Keratinocyte (primary cell): ENCODE data around the gene TXNDC12. TPM values are rescaled to one million over a fixed set of nuclear protein-coding genes. Genes with fewer than 3 reads are reported as not detected.
A peak's percentile ranks its signal among the peaks of the same experiment; 100 is the strongest.

Experiments
- DNase-seq: peaks from one replicate; pipeline ENCODE4 v3.0.0-alpha.2; 2011; ENCODE audit warnings: low read depth, missing footprints, low spot score
- FAIRE-seq: peaks from 2 replicates; lab custom pipeline; 2011; peaks lifted over from hg19 to GRCh38; lab: Jason Lieb, UNC
- H2AFZ ChIP-seq: 2 replicates; pipeline ENCODE4 v1.6.0; 2012; ENCODE audit warnings: low read length, control low read depth, inconsistent platforms; ENCODE audit not compliant: control insufficient read depth
- H3K27ac ChIP-seq: 2 replicates; pipeline ENCODE4 v1.5.1; 2011; ENCODE audit warnings: low read length; ENCODE audit not compliant: control insufficient read depth, insufficient read depth
- H3K27me3 ChIP-seq: 3 replicates; pipeline ENCODE4 v1.6.0; 2011; ENCODE audit warnings: low read length; ENCODE audit not compliant: control insufficient read depth, insufficient read depth; ENCODE audit errors: extremely low read depth
- H3K36me3 ChIP-seq, 2 experiments: 2 replicates in 1 of 2; 3 replicates in 1 of 2; pipeline ENCODE4 v1.5.1; 2011; ENCODE audit warnings: low read length in 2 of 2, mild to moderate bottlenecking in 1 of 2; ENCODE audit not compliant: control insufficient read depth in 2 of 2, insufficient read depth in 2 of 2; ENCODE audit errors: extremely low read depth in 1 of 2
- H3K4me1 ChIP-seq: 3 replicates; pipeline ENCODE4 v1.5.1; 2011; ENCODE audit warnings: low read length; ENCODE audit not compliant: control insufficient read depth, insufficient read depth; ENCODE audit errors: extremely low read depth
- H3K4me2 ChIP-seq: 3 replicates; pipeline ENCODE4 v1.6.0; 2011; ENCODE audit warnings: low read depth, low read length; ENCODE audit not compliant: control insufficient read depth, insufficient read depth; ENCODE audit errors: extremely low read depth
- H3K4me3 ChIP-seq, 3 experiments: fragments of 200-600 bp in 1 of 3; sonication (generic) in 1 of 3; 2 replicates in 2 of 3; 3 replicates in 1 of 3; pipeline ENCODE4 v1.5.1; 2011 to 2016; ENCODE audit warnings: low read length in 3 of 3, mild to moderate bottlenecking in 3 of 3, control low read depth in 2 of 3, inconsistent platforms in 1 of 3, low read depth in 1 of 3, mixed read lengths in 1 of 3, mixed run types in 1 of 3, moderate library complexity in 1 of 3; ENCODE audit not compliant: control insufficient read depth in 2 of 3, insufficient read depth in 2 of 3; ENCODE audit errors: extremely low read depth in 1 of 3
- H3K79me2 ChIP-seq: 2 replicates; pipeline ENCODE4 v1.6.0; 2012; ENCODE audit warnings: low read length; ENCODE audit not compliant: control insufficient read depth, insufficient read depth
- H3K9ac ChIP-seq: 3 replicates; pipeline ENCODE4 v1.6.0; 2011; ENCODE audit warnings: low read length; ENCODE audit not compliant: control insufficient read depth, insufficient read depth; ENCODE audit errors: extremely low read depth
- H3K9me1 ChIP-seq: 3 replicates; pipeline ENCODE4 v1.6.0; 2011; ENCODE audit warnings: low read length; ENCODE audit not compliant: control insufficient read depth, insufficient read depth; ENCODE audit errors: extremely low read depth
- H3K9me3 ChIP-seq: 2 replicates; pipeline ENCODE4 v1.5.1; 2012; ENCODE audit warnings: low read depth, low read length; ENCODE audit not compliant: control insufficient read depth
- H4K20me1 ChIP-seq: 3 replicates; pipeline ENCODE4 v1.6.0; 2011; ENCODE audit warnings: low read length; ENCODE audit not compliant: control insufficient read depth, insufficient read depth; ENCODE audit errors: extremely low read depth
- EZH2 ChIP-seq: IDR thresholded peaks from one replicate; pipeline ENCODE4 v1.6.1; 2012; ENCODE audit warnings: inconsistent platforms, mild to moderate bottlenecking, low read length, moderate library complexity
- dilution Hi-C: fragments of 300-500 bp; cut with MboI; formaldehyde crosslinking; loops from one replicate; pipeline ENCODE4 v1.7.0; 2020; ENCODE audit warnings: low sequenced_read_pairs; ENCODE audit not compliant: extremely low pct_ligation_motif_present
- polyA minus RNA-seq, 3 experiments: library from RNA; depleted of rRNA, polyadenylated mRNA; stranded (reverse); fragments of >200 nt; gene quantifications; 1 replicate in 1 of 3; 2 replicates in 1 of 3; 3 replicates in 1 of 3; pipeline ENCODE4 v1.2.3, GENCODE V29; 2011
- polyA plus RNA-seq, 5 experiments: library from polyadenylated mRNA; depleted of rRNA in 3 of 5; stranded (reverse) in 3 of 5; stranded (forward) in 1 of 5; unstranded in 1 of 5; fragments of >200 nt; gene quantifications; 1 replicate in 1 of 5; 2 replicates in 3 of 5; 3 replicates in 1 of 5; pipeline versions ENCODE4 v1.2.1 to v1.2.3, GENCODE V29; 2011 to 2012; ENCODE audit warnings: missing spikeins in 2 of 5, low read depth in 1 of 5, low replicate concordance in 1 of 5
- TF ChIP-seq, protein P1 (sequence below), 3 experiments: IDR thresholded peaks in 1 of 3; conservative IDR thresholded peaks in 1 of 3; optimal IDR thresholded peaks in 1 of 3; 2 replicates in 2 of 3; 3 replicates in 1 of 3; pipeline versions ENCODE3 to v1.5.1; 2011; ENCODE audit warnings: low read length in 3 of 3, mild to moderate bottlenecking in 3 of 3, moderate library complexity in 2 of 3, control low read depth in 1 of 3, inconsistent platforms in 1 of 3; ENCODE audit not compliant: insufficient read depth in 2 of 3; ENCODE audit errors: extremely low read depth in 1 of 3

The TXNDC12 gene
- polyA plus RNA-seq: 26.5 to 28.2 TPM (median 26.5 TPM) in 3 replicates
- polyA plus RNA-seq (2011; ENCODE audit: low read depth): 28.6 TPM
- 22.8 and 23.9 TPM in 2 replicates for polyA plus RNA-seq (2011; cell fraction: cytosol; rRNA removed)
- polyA plus RNA-seq (2011; cell fraction: nucleus; rRNA removed): 20.7 and 22.9 TPM in 2 replicates
- 39.5 and 42.1 TPM in 2 replicates for polyA plus RNA-seq (2012; ENCODE audit: low replicate concordance)
- polyA minus RNA-seq: 11.0 to 15.2 TPM (median 12.3 TPM) in 3 replicates
- 90.0 TPM for polyA minus RNA-seq (2011; cell fraction: cytosol; rRNA and poly(A)+ RNA removed)
- polyA minus RNA-seq (2011; cell fraction: nucleus; rRNA and poly(A)+ RNA removed): 12.3 and 12.5 TPM in 2 replicates

DNA sequence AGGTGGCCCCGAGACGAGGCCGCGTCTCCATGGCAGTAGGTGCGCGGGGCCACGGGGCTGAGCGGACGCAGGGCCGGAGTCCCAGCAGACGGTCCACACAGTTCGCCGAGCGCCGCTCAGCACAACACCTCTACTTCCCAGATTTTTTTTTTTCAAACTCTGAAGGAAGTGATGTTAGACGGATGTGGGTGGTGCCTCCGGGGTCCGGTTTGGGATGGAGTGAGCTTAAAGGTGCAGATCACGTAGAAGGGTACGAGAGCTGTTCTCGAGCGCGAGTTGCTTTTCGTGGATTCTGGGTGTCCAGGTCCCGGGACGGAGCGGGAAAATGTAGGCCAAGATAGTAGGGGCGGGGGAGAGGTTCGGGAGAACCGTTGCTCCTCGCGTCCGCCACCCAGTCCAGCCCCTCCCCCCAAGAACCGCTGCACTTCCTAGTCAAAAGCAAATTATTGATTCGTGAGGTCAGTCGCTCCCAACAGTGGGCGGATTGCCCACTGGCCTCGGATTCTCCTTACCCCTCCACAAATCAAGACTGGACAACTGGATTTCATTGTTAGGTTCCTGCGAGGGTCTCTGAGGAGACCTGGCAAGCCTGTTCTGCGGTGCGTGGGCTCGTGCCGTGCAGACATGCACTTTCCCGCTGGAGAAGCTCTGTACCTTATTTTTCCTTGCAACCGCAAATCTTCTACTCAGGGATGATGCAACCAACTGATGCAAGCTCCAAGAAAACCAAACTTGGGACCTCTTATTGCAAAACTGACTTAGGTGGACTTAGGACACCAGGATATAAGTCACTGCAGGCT, at the start of gene TXNDC12:
TSS of gene TXNDC12 (minus strand) at position 126 of the 800 bp plus-strand sequence. CDS start at position 31, 95 bp downstream.
- Histone ChIP-seq H3K79me2 (peaks cover 48% of the 10 kb centered on the region), H3K27me3 (no peaks in the 10 kb centered on the region), H3K4me1 (peaks cover 27% of the 10 kb centered on the region), H3K4me3 (peak within 1 kb of the TSS; percentile 70 to 96 (median 87)), H3K9me3 (no peaks in the 10 kb centered on the region), H4K20me1 (no peaks in the 10 kb centered on the region), H3K36me3 (peaks cover 0 to 4% of the 10 kb centered on the region in 2 experiments), H3K27ac (peak within 1 kb of the TSS; percentile 93), H3K9ac (peak within 1 kb of the TSS; percentile 85), H2AFZ (peak within 1 kb of the TSS; percentile 92), H3K4me2 (peak within 1 kb of the TSS; percentile 79), H3K9me1 (no peaks in the 10 kb centered on the region)
- dilution Hi-C loops: no loop called here
- peak; percentile 13 for FAIRE-seq
- no peak for DNase-seq
- TF ChIP-seq, protein P1, sequence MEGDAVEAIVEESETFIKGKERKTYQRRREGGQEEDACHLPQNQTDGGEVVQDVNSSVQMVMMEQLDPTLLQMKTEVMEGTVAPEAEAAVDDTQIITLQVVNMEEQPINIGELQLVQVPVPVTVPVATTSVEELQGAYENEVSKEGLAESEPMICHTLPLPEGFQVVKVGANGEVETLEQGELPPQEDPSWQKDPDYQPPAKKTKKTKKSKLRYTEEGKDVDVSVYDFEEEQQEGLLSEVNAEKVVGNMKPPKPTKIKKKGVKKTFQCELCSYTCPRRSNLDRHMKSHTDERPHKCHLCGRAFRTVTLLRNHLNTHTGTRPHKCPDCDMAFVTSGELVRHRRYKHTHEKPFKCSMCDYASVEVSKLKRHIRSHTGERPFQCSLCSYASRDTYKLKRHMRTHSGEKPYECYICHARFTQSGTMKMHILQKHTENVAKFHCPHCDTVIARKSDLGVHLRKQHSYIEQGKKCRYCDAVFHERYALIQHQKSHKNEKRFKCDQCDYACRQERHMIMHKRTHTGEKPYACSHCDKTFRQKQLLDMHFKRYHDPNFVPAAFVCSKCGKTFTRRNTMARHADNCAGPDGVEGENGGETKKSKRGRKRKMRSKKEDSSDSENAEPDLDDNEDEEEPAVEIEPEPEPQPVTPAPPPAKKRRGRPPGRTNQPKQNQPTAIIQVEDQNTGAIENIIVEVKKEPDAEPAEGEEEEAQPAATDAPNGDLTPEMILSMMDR (optimal IDR thresholded peaks at IDR 0.05 in 1 of 3, IDR thresholded peaks at IDR 0.05 in 1 of 3, conservative IDR thresholded peaks at IDR 0.05 in 1 of 3; ENCODE audit: extremely low read depth in 1 of 3, insufficient read depth in 2 of 3, low read length in 3 of 3): no peak
- no peak for TF ChIP-seq EZH2

DNA sequence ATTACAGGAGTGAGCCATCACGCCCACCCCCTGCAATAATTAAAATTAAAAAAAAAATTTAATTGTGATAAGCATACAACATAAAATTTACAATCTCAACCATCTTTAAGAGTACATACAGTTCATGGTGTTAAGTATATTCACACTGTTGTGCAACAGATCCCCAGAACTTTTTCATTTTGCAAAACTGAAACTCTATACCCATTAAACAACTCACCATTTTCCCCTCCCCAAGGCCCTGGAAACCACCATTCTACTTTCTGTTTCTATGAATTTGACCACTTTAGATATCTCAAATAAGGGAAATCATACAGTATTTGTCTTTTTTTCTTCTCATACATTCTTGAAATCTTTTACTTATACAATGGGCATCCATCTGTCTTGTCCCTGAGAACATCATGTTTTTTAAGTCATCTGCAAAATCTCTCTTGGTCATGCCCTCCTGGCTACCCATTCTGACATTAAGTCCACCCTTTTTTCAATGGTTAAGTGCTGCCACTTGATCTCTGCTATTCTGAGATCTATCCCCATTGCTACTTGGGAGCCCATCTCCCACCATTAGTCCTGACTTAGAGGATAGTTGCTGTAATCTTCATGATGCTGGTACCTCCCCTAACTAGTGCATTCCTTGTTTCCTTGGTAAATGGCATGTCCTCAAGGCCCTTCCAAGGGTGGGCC, 47.5 kb upstream of the TXNDC12 start:
- dilution Hi-C loops: no loop called here
- Histone ChIP-seq H3K4me3 (no peak overlapping the region), H3K27ac (no peak overlapping the region), H3K79me2 (no peaks in the 10 kb centered on the region), H3K9me1 (no peaks in the 10 kb centered on the region), H3K36me3 (no peaks in the 10 kb centered on the region), H3K4me2 (no peak overlapping the region), H4K20me1 (no peaks in the 10 kb centered on the region), H3K9ac (no peak overlapping the region), H3K4me1 (no peaks in the 10 kb centered on the region), H3K9me3 (no peaks in the 10 kb centered on the region), H2AFZ (no peak overlapping the region), H3K27me3 (no peaks in the 10 kb centered on the region)
- FAIRE-seq (no peak), DNase-seq (no peak)
- TF ChIP-seq, protein P1 (optimal IDR thresholded peaks at IDR 0.05 in 1 of 3, IDR thresholded peaks at IDR 0.05 in 1 of 3, conservative IDR thresholded peaks at IDR 0.05 in 1 of 3; ENCODE audit: extremely low read depth in 1 of 3, insufficient read depth in 2 of 3, low read length in 3 of 3): no peak
- TF ChIP-seq EZH2: no peak
